Panc1 (cell line): ENCODE results near the gene MTHFD1L. TPM values are rescaled to one million over a fixed set of nuclear protein-coding genes. Genes with fewer than 3 reads are reported as not detected.
A peak's percentile ranks its signal among the peaks of the same experiment; 100 is the strongest.

ENCODE experiments used
- ATAC-seq: fragments of 200-7000 bp; cut with Tn5 transposase; 2 replicates; pipeline ENCODE4 v1.9.1; 2020; ENCODE audit warnings: mild to moderate bottlenecking, moderate library complexity
- BruUV-seq: library from RNA; stranded (reverse); fragments of 400-500 nt; replicated peaks from 2 replicates; lab custom pipeline; 2021; lab: Mats Ljungman, UMichigan
- CTCF ChIA-PET: fragments of 300-600 bp; sonication (Branson Sonifier 250); formaldehyde crosslinking; loops from one replicate; lab custom pipeline; 2022; ENCODE audit warnings: antibody characterized with exemption; lab: Charles Lee
- POLR2A ChIA-PET: fragments of 300-600 bp; sonication (Branson Sonifier 250); formaldehyde crosslinking; loops from one replicate; lab custom pipeline; 2022; ENCODE audit warnings: antibody characterized with exemption; lab: Charles Lee
- DNase-seq: peaks from one replicate; pipeline ENCODE4 v3.0.0-alpha.2; 2010; ENCODE audit warnings: low read depth, low spot score
- H3K27ac ChIP-seq: 2 replicates; pipeline ENCODE4 v1.5.1; 2011; ENCODE audit warnings: mild to moderate bottlenecking, low read length, inconsistent platforms
- H3K27me3 ChIP-seq: fragments of 200-500 bp; sonication (Bioruptor generic); 2 replicates; pipeline ENCODE4 v1.6.0; 2014; ENCODE audit warnings: low read length, inconsistent platforms; ENCODE audit not compliant: control insufficient read depth, insufficient read depth
- H3K36me3 ChIP-seq: fragments of 200-500 bp; sonication (Bioruptor generic); 2 replicates; pipeline ENCODE4 v1.5.1; 2014; ENCODE audit warnings: inconsistent platforms, mild to moderate bottlenecking, low read length, moderate library complexity; ENCODE audit not compliant: control insufficient read depth, insufficient read depth
- H3K4me1 ChIP-seq: 2 replicates; pipeline ENCODE4 v1.5.1; 2011; ENCODE audit warnings: inconsistent platforms, mild to moderate bottlenecking, low read length, moderate library complexity; ENCODE audit not compliant: control insufficient read depth, insufficient read depth
- H3K4me3 ChIP-seq, 2 experiments: 2 replicates each; pipeline ENCODE4 v1.5.1; 2011 to 2012; ENCODE audit warnings: low read depth in 2 of 2, low read length in 2 of 2, mild to moderate bottlenecking in 2 of 2, inconsistent platforms in 1 of 2, moderate library complexity in 1 of 2
- H3K9me3 ChIP-seq: fragments of 200-500 bp; sonication (Bioruptor generic); 2 replicates; pipeline ENCODE4 v1.5.1; 2014; ENCODE audit warnings: low read depth, mild to moderate bottlenecking, inconsistent platforms, low read length, moderate library complexity; ENCODE audit not compliant: control insufficient read depth, insufficient read depth
- CTCF ChIP-seq: fragments of 450-650 bp; IDR thresholded peaks from 2 replicates; pipeline ENCODE4 v1.5.1; 2017; ENCODE audit warnings: mild to moderate bottlenecking
- POLR2AphosphoS5 ChIP-seq: IDR thresholded peaks from 2 replicates; pipeline ENCODE4 v1.6.1; 2012; ENCODE audit warnings: mild to moderate bottlenecking, low read depth, low read length, moderate library complexity
- REST ChIP-seq, 2 experiments: IDR thresholded peaks; 2 replicates each; pipeline ENCODE4 v1.6.1; 2011 to 2012; ENCODE audit warnings: low read depth in 2 of 2, control low read depth in 1 of 2, low read length in 1 of 2, mild to moderate bottlenecking in 1 of 2, moderate library complexity in 1 of 2; ENCODE audit not compliant: insufficient read depth in 1 of 2
- SIN3A ChIP-seq: IDR thresholded peaks from 2 replicates; pipeline ENCODE4 v1.6.1; 2012; ENCODE audit warnings: low read depth, mild to moderate bottlenecking, low read length, moderate library complexity, borderline replicate concordance; ENCODE audit not compliant: insufficient read depth
- TCF7L2 ChIP-seq: IDR thresholded peaks from 2 replicates; pipeline ENCODE4 v1.6.1; 2011; ENCODE audit warnings: mild to moderate bottlenecking, low read depth, low read length, inconsistent platforms
- in situ Hi-C: cut with HindIII; loops from 2 replicates; pipeline ENCODE4 v1.10.0; 2016; ENCODE audit warnings: low sequenced_read_pairs, low pct_unique_long_range_greater_than_20kb
- intact Hi-C: fragments of 100-400 bp; cut with micrococcal nuclease; formaldehyde crosslinking; loops from one replicate; pipeline ENCODE4 v1.10.0; 2022; ENCODE audit not compliant: unreplicated experiment
- total RNA-seq: library from RNA; stranded (reverse); gene quantifications from one replicate; pipeline ENCODE4 v1.2.1, GENCODE V29; 2021; ENCODE audit not compliant: unreplicated experiment

The MTHFD1L gene
- total RNA-seq, 1 experiment from 2014 or later = 76.2 TPM

DNA sequence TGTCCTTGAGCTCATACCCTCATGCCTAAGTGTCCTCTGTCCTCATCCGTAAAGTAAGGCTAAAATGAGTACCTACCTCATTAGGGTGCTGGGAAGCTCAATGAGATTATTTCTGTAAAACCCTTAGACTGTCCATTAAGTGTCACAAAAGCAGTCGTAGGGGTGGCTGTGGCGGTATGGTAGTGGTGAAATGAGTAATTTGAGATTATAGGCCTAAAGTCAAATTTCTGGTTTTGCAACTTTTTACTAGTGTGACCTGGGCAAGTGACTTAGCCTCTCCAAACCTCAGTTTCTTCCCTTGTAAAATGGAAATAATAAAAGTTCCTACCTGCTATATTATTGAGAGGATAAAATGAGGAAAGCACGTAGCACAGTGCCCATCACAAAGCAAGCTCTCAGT, 226.1 kb downstream of the MTHFD1L start:
- CTCF ChIA-PET = no interaction called here
- BruUV-seq = no TSS peak
- in situ Hi-C loops = no loop called here

GRCh38 chr6:151092591-151092990, 227.1 kb downstream of the MTHFD1L start:
- no peak overlapping the region for H3K4me3 ChIP-seq
- in situ Hi-C loops = no loop called here
- no peak for TF ChIP-seq TCF7L2
- TF ChIP-seq REST (IDR thresholded peaks at IDR 0.05; ENCODE audit: insufficient read depth in 1 of 2, low read depth in 2 of 2, low read length in 1 of 2) = no peak
- TF ChIP-seq SIN3A = no peak
- no peak for TF ChIP-seq CTCF
- no peak for TF ChIP-seq POLR2AphosphoS5

More for the DNA sequence above, 226.1 kb downstream of the MTHFD1L start:
- H3K27ac ChIP-seq = peak overlapping the region; percentile 19; the same call in 1 of the 2 replicates
- POLR2A ChIA-PET = no interaction called here
- TF ChIP-seq CTCF (no peak), TCF7L2 (no peak), POLR2AphosphoS5 (no peak), SIN3A (no peak), REST (IDR thresholded peaks at IDR 0.05; ENCODE audit: insufficient read depth in 1 of 2, low read depth in 2 of 2, low read length in 1 of 2) (no peak)
- 0 out of 2 replicates have a peak, but pooled peaks cover 4% of the 10 kb centered on the region for H3K36me3 ChIP-seq
- no peak overlapping the region for H3K4me3 ChIP-seq
- intact Hi-C loops = no loop called here
- H3K9me3 ChIP-seq = no peaks in the 10 kb centered on the region
- ATAC-seq (no peak), DNase-seq (no peak)
- no peaks in the 10 kb centered on the region for H3K27me3 ChIP-seq
- peaks cover 13% of the 10 kb centered on the region; the same call in 1 of the 2 replicates for H3K4me1 ChIP-seq

More at GRCh38 chr6:151092591-151092990, 227.1 kb downstream of the MTHFD1L start:
- ChIA-PET CTCF (no interaction called here), POLR2A (no interaction called here)
- Histone ChIP-seq H3K9me3 (no peaks in the 10 kb centered on the region), H3K27ac (no peak overlapping the region), H3K4me1 (peaks cover 8% of the 10 kb centered on the region; the same call in 1 of the 2 replicates), H3K27me3 (no peaks in the 10 kb centered on the region), H3K36me3 (0 out of 2 replicates have a peak, but pooled peaks cover 4% of the 10 kb centered on the region)
- no peak for DNase-seq
- ATAC-seq = no peak
- no TSS peak for BruUV-seq
- intact Hi-C loops = no loop called here
